ENCODE measurements around the gene MAML3. TPM values are rescaled to one million over a fixed set of nuclear protein-coding genes. Genes with fewer than 3 reads are reported as not detected.

MAML3 gene
- total RNA-seq, 1 donor from 2014 or later, result 0.43 TPM

- DNase-seq (ENCODE audit: low read depth), result no peak
These were observed 483.2 kb downstream of the MAML3 start for GRCh38 chr4:139670775-139671174.

- no peak for DNase-seq (ENCODE audit: low read depth)
These were observed 484.1 kb downstream of the MAML3 start for GRCh38 chr4:139669890-139670289.

- DNase-seq (ENCODE audit: low read depth), result no peak
These were observed 484.6 kb downstream of the MAML3 start for GRCh38 chr4:139669335-139669734.

GRCh38 chr4:139668658-139669201, 485.3 kb downstream of the MAML3 start:
- DNase-seq (ENCODE audit: low read depth), result no peak

GRCh38 chr4:139668036-139668435, 485.9 kb downstream of the MAML3 start:
- no peak for DNase-seq (ENCODE audit: low read depth)

Other genes starting within 250 kb of the MAML3 start
- 59.0 and 60.7 TPM in 2 replicates for gene SCOC, start 219.5 kb upstream of the MAML3 start, total RNA-seq